Measurements from ENCODE around the gene NFASC. TPM values are rescaled to one million over a fixed set of nuclear protein-coding genes. Genes with fewer than 3 reads are reported as not detected.

Gene NFASC
- total RNA-seq, 1 experiment from 2014 or later = 20.1 TPM

GRCh38 chr1:204986181-204986580 lies 115.5 kb downstream of the NFASC start:
- Mint-ChIP-seq H3K27me3 (ENCODE audit: low read depth) (peaks cover 9% of the 10 kb centered on the region), H3K36me3 (no peaks in the 10 kb centered on the region), H3K4me1 (peaks cover 18% of the 10 kb centered on the region), H3K9me3 (no peaks in the 10 kb centered on the region), H3K27ac (no peak overlapping the region), H3K4me3 (no peak overlapping the region)
- DNase-seq (ENCODE audit: low spot score) (no peak), ATAC-seq (no peak)
- TF ChIP-seq ZNF281 (CRISPR knock-in tag; IDR thresholded peaks at IDR 0.05) (no peak), MYBL2 (CRISPR knock-in tag; IDR thresholded peaks at IDR 0.05) (no peak)
- POLR2A ChIA-PET = no interaction called here
- CTCF ChIA-PET = interaction anchor here (1.3 to 18.7 kb wide), 2 partner anchors 11 to 76 kb away, joined by 3 to 648 read pairs; no protein-coding TSS in a partner anchor

DNA sequence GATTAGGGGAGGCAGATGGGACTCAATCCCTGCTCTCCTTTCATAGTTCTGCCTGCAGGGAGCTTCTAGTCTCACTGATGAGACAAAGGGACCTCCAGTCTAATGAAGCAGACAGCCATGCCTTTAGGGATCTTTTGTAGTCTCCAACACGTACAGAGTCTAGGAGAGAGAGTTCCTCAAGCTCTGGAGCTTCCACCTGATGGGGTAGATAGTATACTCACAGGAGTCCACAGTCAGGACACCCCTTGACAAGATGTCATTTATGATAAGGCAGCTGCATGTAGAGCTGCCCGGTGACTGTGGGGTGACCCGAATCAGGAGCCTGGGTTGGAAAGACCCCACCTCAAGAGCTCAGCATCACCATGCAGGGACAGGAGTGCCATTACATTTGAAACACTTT lies 117.0 kb downstream of the NFASC start:
- Mint-ChIP-seq H3K36me3 (no peaks in the 10 kb centered on the region), H3K9me3 (no peaks in the 10 kb centered on the region), H3K27me3 (ENCODE audit: low read depth) (peaks cover 13% of the 10 kb centered on the region), H3K27ac (no peak overlapping the region), H3K4me3 (no peak overlapping the region), H3K4me1 (peaks cover 33% of the 10 kb centered on the region)
- CTCF ChIA-PET = interaction anchor here (1.3 to 18.7 kb wide), 6 partner anchors 11 to 268 kb away, joined by 3 to 648 read pairs (median 25); no protein-coding TSS in a partner anchor
- ATAC-seq (no peak), DNase-seq (ENCODE audit: low spot score) (no peak)
- POLR2A ChIA-PET = no interaction called here
- no peak for TF ChIP-seq MAX (CRISPR knock-in tag; IDR thresholded peaks at IDR 0.05)
- TF ChIP-seq, protein P1, sequence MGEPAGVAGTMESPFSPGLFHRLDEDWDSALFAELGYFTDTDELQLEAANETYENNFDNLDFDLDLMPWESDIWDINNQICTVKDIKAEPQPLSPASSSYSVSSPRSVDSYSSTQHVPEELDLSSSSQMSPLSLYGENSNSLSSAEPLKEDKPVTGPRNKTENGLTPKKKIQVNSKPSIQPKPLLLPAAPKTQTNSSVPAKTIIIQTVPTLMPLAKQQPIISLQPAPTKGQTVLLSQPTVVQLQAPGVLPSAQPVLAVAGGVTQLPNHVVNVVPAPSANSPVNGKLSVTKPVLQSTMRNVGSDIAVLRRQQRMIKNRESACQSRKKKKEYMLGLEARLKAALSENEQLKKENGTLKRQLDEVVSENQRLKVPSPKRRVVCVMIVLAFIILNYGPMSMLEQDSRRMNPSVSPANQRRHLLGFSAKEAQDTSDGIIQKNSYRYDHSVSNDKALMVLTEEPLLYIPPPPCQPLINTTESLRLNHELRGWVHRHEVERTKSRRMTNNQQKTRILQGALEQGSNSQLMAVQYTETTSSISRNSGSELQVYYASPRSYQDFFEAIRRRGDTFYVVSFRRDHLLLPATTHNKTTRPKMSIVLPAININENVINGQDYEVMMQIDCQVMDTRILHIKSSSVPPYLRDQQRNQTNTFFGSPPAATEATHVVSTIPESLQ (CRISPR knock-in tag; IDR thresholded peaks at IDR 0.05) = no peak
- TF ChIP-seq ZNF281 (CRISPR knock-in tag; IDR thresholded peaks at IDR 0.05) = no peak
- no peak for TF ChIP-seq MLX (CRISPR knock-in tag; IDR thresholded peaks at IDR 0.05)
- no peak for TF ChIP-seq MXD4 (CRISPR knock-in tag; IDR thresholded peaks at IDR 0.05; ENCODE audit: borderline replicate concordance)

DNA sequence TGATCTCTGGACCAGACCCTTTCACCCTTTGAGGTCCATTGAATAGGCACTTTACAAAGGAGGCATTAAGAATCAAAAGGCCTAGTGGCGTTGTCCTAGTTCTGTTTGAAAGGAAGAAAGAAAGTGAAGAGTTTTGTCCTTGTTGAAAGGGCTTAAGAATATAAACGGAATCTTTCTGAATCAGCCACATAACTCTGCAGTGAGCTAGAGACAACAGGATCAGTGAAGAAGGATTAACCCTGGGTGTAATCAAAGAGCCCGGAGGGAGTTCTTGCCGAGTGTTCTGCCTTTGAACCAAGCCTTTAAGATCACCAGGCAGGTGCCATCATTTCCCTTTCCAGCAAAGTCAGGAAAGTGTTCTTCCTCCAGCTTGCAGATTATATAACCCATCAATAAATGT lies 117.5 kb downstream of the NFASC start:
- H3K27me3 Mint-ChIP-seq (ENCODE audit: low read depth) = peaks cover 18% of the 10 kb centered on the region
- no peak overlapping the region for H3K27ac Mint-ChIP-seq
- peaks cover 35% of the 10 kb centered on the region for H3K4me1 Mint-ChIP-seq
- H3K9me3 Mint-ChIP-seq = no peaks in the 10 kb centered on the region
- ATAC-seq (no peak), DNase-seq (ENCODE audit: low spot score) (no peak)
- H3K4me3 Mint-ChIP-seq = no peak overlapping the region
- POLR2A ChIA-PET = no interaction called here
- H3K36me3 Mint-ChIP-seq = peaks cover 3% of the 10 kb centered on the region; the same call in 1 of the 2 replicates
- CTCF ChIA-PET = interaction anchor here (1.1 to 18.7 kb wide), 14 partner anchors 11 to 271 kb away, joined by 3 to 648 read pairs (median 14); no protein-coding TSS in a partner anchor
- TF ChIP-seq FOXK1 (CRISPR knock-in tag; IDR thresholded peaks at IDR 0.05) (no peak), IRF2 (CRISPR knock-in tag; IDR thresholded peaks at IDR 0.05; ENCODE audit: borderline replicate concordance, low read depth) (no peak), ERG (CRISPR knock-in tag; IDR thresholded peaks at IDR 0.05) (no peak), E2F1 (CRISPR knock-in tag; IDR thresholded peaks at IDR 0.05) (no peak), SMAD4 (CRISPR knock-in tag; IDR thresholded peaks at IDR 0.05) (no peak), TP53 (CRISPR knock-in tag; IDR thresholded peaks at IDR 0.05) (no peak), E2F5 (CRISPR knock-in tag; IDR thresholded peaks at IDR 0.05) (no peak), MAX (CRISPR knock-in tag; IDR thresholded peaks at IDR 0.05) (no peak), TEAD1 (CRISPR knock-in tag; IDR thresholded peaks at IDR 0.05) (no peak)
- TF ChIP-seq, protein P2, sequence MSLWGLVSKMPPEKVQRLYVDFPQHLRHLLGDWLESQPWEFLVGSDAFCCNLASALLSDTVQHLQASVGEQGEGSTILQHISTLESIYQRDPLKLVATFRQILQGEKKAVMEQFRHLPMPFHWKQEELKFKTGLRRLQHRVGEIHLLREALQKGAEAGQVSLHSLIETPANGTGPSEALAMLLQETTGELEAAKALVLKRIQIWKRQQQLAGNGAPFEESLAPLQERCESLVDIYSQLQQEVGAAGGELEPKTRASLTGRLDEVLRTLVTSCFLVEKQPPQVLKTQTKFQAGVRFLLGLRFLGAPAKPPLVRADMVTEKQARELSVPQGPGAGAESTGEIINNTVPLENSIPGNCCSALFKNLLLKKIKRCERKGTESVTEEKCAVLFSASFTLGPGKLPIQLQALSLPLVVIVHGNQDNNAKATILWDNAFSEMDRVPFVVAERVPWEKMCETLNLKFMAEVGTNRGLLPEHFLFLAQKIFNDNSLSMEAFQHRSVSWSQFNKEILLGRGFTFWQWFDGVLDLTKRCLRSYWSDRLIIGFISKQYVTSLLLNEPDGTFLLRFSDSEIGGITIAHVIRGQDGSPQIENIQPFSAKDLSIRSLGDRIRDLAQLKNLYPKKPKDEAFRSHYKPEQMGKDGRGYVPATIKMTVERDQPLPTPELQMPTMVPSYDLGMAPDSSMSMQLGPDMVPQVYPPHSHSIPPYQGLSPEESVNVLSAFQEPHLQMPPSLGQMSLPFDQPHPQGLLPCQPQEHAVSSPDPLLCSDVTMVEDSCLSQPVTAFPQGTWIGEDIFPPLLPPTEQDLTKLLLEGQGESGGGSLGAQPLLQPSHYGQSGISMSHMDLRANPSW (CRISPR knock-in tag; conservative IDR thresholded peaks at IDR 0.05; ENCODE audit: low read depth) = no peak

All from WTC11 (cell line).